A549 treated with AZD2906 at 1 μM for 4 hours (cell line): ENCODE results near the gene ALG1. TPM values are rescaled to one million over a fixed set of nuclear protein-coding genes. Genes with fewer than 3 reads are reported as not detected.

Experiments used
- total RNA-seq: library from RNA; stranded (reverse); fragments of 200-300 nt; extraction: Qiagen RNA extraction; gene quantifications from 5 replicates; pipeline ENCODE4 v1.2.3, GENCODE V29; 2022

Gene ALG1
- total RNA-seq: 32.5 to 38.5 TPM (median 36.1 TPM) in 5 replicates

GRCh38 chr16:5071681-5072333, at the start of gene ALG1:
TSS of gene ALG1 (plus strand) at chr16:5071843. CDS start at chr16:5071850, 7 bp downstream.

GRCh38 chr16:5033256-5034166, 38.1 kb upstream of the ALG1 start, which contains the start of gene NAGPA:
TSS of gene NAGPA (minus strand) at chr16:5033935. CDS start at chr16:5033914, 21 bp downstream.

GRCh38 chr16:5065813-5066212, 5.8 kb upstream of the ALG1 start, which contains the start of gene C16orf89:
TSS of gene C16orf89 (minus strand) at chr16:5065956. CDS start at chr16:5065908, 48 bp downstream.

GRCh38 chr16:5097470-5098220, 26.0 kb downstream of the ALG1 start, which contains the start of gene EEF2KMT:
TSS of gene EEF2KMT (minus strand) at chr16:5097795. CDS start at chr16:5097739, 56 bp downstream.

Other genes with a start within 250 kb of the ALG1 start
- gene GLYR1, start 224.6 kb upstream of the ALG1 start, total RNA-seq: 38.0 to 44.6 TPM (median 39.7 TPM) in 5 replicates
- gene UBN1, start 224.4 kb upstream of the ALG1 start, total RNA-seq: 25.8 to 27.0 TPM (median 26.5 TPM) in 5 replicates
- 4.7 to 6.0 TPM (median 5.4 TPM) in 5 replicates for gene PPL, start 134.7 kb upstream of the ALG1 start, total RNA-seq
- gene SEC14L5, start 113.5 kb upstream of the ALG1 start, total RNA-seq: 0.01 to 0.03 TPM (median 0.03 TPM) in 5 replicates
- gene NAGPA, start 37.9 kb upstream of the ALG1 start, total RNA-seq: 14.3 to 18.5 TPM (median 17.9 TPM) in 5 replicates
- 0.18 TPM in 1 of 5 replicates, not detected in the others for gene C16orf89, start 5.9 kb upstream of the ALG1 start, total RNA-seq
- gene EEF2KMT, start 26.0 kb downstream of the ALG1 start, total RNA-seq: 20.6 to 28.6 TPM (median 26.9 TPM) in 5 replicates